A673 (cell line): ENCODE results near the gene SLN. TPM values are rescaled to one million over a fixed set of nuclear protein-coding genes. Genes with fewer than 3 reads are reported as not detected.

Source experiments
- BruUV-seq: library from RNA; stranded (reverse); fragments of 400-500 nt; replicated peaks from 2 replicates; lab custom pipeline; 2021; lab: Mats Ljungman, UMichigan
- CTCF ChIA-PET: fragments of 300-600 bp; sonication (Branson Sonifier 250); formaldehyde crosslinking; loops from one replicate; lab custom pipeline; 2022; ENCODE audit warnings: antibody characterized with exemption; lab: Charles Lee
- POLR2A ChIA-PET: fragments of 300-600 bp; sonication (Branson Sonifier 250); formaldehyde crosslinking; loops from one replicate; lab custom pipeline; 2022; ENCODE audit warnings: antibody characterized with exemption; ENCODE audit not compliant: low non-redundant PET; lab: Charles Lee
- DNase-seq: peaks from one replicate; pipeline ENCODE4 v3.0.0-alpha.2; 2015; ENCODE audit warnings: low spot score
- H3K27ac ChIP-seq: fragments of 200-600 bp; sonication (generic); 2 replicates; pipeline ENCODE4 v1.5.1; 2016; ENCODE audit warnings: mixed run types, low read depth, mild to moderate bottlenecking, mixed read lengths, antibody characterized with exemption, low read length; ENCODE audit not compliant: poor library complexity, severe bottlenecking
- H3K27me3 ChIP-seq: fragments of 200-600 bp; sonication (generic); replicated peaks from 2 replicates; pipeline ENCODE4 v1.6.1; 2017; ENCODE audit warnings: mixed run types, low read depth, mild to moderate bottlenecking, mixed read lengths, antibody characterized with exemption, low read length; ENCODE audit not compliant: insufficient read depth, poor library complexity
- H3K36me3 ChIP-seq: fragments of 200-600 bp; sonication (generic); 2 replicates; pipeline ENCODE4 v1.6.1; 2016; ENCODE audit warnings: mixed run types, mild to moderate bottlenecking, mixed read lengths, antibody characterized with exemption, low read length; ENCODE audit not compliant: insufficient read depth, poor library complexity, severe bottlenecking
- H3K4me1 ChIP-seq: fragments of 200-600 bp; sonication (generic); 2 replicates; pipeline ENCODE4 v1.6.1; 2017; ENCODE audit warnings: mixed run types, mild to moderate bottlenecking, mixed read lengths, antibody characterized with exemption, low read length; ENCODE audit not compliant: insufficient read depth, poor library complexity, severe bottlenecking
- H3K4me3 ChIP-seq: fragments of 200-600 bp; sonication (generic); 2 replicates; pipeline ENCODE4 v1.5.1; 2016; ENCODE audit warnings: low read depth, mixed run types, mild to moderate bottlenecking, mixed read lengths, low read length; ENCODE audit not compliant: poor library complexity, severe bottlenecking
- H3K9me3 ChIP-seq: fragments of 200-600 bp; sonication (generic); 2 replicates; pipeline ENCODE4 v1.6.1; 2016; ENCODE audit warnings: mixed run types, low read depth, mild to moderate bottlenecking, mixed read lengths, antibody characterized with exemption, low read length; ENCODE audit not compliant: poor library complexity, severe bottlenecking
- EZH2 ChIP-seq: fragments of 200-600 bp; sonication (generic); IDR thresholded peaks from 2 replicates; pipeline ENCODE4 v1.6.1; 2017; ENCODE audit warnings: borderline replicate concordance, low read depth, mild to moderate bottlenecking, mixed read lengths, antibody characterized with exemption, low read length; ENCODE audit not compliant: poor library complexity, severe bottlenecking
- intact Hi-C: fragments of 100-400 bp; cut with micrococcal nuclease; formaldehyde crosslinking; loops from one replicate; pipeline ENCODE4 v1.10.0; 2022; ENCODE audit not compliant: unreplicated experiment
- total RNA-seq: library from RNA; stranded (reverse); gene quantifications from 2 replicates; pipeline ENCODE4 v1.2.3, GENCODE V29; 2021
- TF ChIP-seq, protein P1 (sequence below): fragments of 300-800, 200-600 bp; sonication (generic); conservative IDR thresholded peaks from 2 replicates; pipeline ENCODE4 v1.5.1; 2017; ENCODE audit warnings: low read depth, mild to moderate bottlenecking, antibody characterized with exemption, low read length, moderate library complexity, mixed read lengths

The SLN gene
- total RNA-seq, 1 experiment from 2014 or later = 0.58 TPM

DNA sequence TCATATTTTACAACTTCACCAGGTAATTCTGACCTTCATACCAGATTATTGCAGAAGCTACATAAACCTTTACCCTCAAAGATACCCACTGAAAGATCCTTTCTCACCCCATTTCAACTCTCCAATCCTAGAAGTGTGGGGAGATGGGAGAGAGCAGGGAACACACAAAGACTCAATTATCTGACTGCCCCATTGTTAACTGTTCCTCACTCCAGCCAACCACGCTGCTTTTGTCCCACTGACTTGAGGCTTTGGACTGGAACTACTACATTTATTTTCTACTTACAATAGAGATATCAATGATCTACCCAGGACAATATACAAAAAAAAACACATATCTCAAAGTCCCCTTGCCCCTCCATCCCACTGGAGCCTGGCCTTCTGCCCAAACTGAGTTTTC, 44.7 kb upstream of the SLN start:
- no peaks in the 10 kb centered on the region for H3K36me3 ChIP-seq
- intact Hi-C loops = no loop called here
- BruUV-seq = no TSS peak
- H3K9me3 ChIP-seq = no peaks in the 10 kb centered on the region
- H3K27me3 ChIP-seq = no peaks in the 10 kb centered on the region
- TF ChIP-seq, protein P1, sequence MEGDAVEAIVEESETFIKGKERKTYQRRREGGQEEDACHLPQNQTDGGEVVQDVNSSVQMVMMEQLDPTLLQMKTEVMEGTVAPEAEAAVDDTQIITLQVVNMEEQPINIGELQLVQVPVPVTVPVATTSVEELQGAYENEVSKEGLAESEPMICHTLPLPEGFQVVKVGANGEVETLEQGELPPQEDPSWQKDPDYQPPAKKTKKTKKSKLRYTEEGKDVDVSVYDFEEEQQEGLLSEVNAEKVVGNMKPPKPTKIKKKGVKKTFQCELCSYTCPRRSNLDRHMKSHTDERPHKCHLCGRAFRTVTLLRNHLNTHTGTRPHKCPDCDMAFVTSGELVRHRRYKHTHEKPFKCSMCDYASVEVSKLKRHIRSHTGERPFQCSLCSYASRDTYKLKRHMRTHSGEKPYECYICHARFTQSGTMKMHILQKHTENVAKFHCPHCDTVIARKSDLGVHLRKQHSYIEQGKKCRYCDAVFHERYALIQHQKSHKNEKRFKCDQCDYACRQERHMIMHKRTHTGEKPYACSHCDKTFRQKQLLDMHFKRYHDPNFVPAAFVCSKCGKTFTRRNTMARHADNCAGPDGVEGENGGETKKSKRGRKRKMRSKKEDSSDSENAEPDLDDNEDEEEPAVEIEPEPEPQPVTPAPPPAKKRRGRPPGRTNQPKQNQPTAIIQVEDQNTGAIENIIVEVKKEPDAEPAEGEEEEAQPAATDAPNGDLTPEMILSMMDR = no peak
- TF ChIP-seq EZH2 = no peak
- no peak overlapping the region for H3K4me3 ChIP-seq
- no peaks in the 10 kb centered on the region for H3K4me1 ChIP-seq
- no peak overlapping the region for H3K27ac ChIP-seq
- DNase-seq = no peak
- CTCF ChIA-PET = interaction anchor here (0.6 kb wide), 1 partner anchor 38 kb away, joined by 5 read pairs; no protein-coding TSS in a partner anchor
- POLR2A ChIA-PET = no interaction called here

DNA sequence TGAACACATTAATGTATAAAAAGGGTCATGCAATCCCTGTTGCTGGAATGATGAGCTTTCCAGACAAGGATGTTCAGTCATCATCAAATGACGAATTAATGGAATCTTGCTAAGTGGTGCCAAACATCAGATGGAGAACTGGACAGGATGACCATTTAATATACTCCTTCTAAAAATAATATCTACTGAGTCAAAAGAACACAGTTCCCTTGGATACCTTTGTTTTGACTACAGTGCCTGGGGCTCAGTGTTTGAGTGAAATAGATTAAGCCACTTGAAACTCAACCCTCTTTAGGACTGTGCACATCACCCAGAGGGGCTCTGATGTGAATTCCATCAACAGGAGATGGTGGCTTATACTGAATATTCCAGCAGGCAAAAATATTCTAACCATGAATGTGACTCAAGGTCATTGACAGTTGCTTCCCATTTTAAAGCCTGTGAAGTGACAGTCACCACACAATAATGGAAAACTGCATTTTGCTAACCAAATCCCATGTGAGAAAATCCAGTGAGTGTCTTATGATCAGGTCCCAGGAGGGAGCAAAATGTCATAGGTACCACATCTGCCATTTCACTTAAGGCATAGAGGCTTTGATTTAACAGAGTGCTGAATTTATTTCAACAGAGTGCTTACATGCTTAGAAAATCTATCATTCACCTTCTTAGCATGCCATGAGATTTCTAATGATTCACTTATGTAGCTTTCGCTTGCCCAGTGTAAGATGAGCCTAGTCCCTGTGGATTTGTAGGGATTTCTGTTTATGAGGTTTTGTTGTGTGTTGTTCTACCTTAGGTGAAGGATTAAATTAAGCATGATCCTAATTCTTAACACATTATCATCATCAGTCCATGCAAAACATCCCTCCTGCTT, 41.3 kb upstream of the SLN start:
- no TSS peak for BruUV-seq
- no peaks in the 10 kb centered on the region for H3K36me3 ChIP-seq
- TF ChIP-seq EZH2 = no peak
- TF ChIP-seq, protein P1 = no peak
- ChIA-PET POLR2A (no interaction called here), CTCF (no interaction called here)
- H3K27me3 ChIP-seq = no peaks in the 10 kb centered on the region
- DNase-seq = no peak
- no peaks in the 10 kb centered on the region for H3K9me3 ChIP-seq
- intact Hi-C loops = no loop called here
- H3K27ac ChIP-seq = no peak overlapping the region
- no peaks in the 10 kb centered on the region for H3K4me1 ChIP-seq
- no peak overlapping the region for H3K4me3 ChIP-seq

DNA sequence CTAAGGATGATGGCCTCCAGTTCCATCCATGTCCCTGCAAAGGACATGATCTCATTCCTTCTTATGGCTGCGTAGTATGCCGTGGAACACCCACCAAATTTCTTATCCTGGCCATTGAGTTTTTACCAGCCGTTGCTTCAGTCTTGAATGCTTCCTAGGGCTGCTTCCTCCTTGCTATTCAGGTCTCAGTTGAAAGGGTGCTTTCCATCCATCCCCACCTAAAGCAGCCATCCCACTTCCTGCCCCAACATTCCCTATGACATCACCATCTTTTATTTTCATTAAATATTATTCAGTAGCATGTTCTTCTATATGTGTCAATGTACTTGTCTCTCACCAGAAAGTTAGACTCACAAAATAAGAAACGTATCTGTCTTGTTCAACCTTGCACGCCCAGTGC, 40.7 kb upstream of the SLN start:
- no peaks in the 10 kb centered on the region for H3K27me3 ChIP-seq
- no peak for TF ChIP-seq EZH2
- TF ChIP-seq, protein P1 = no peak
- intact Hi-C loops = no loop called here
- ChIA-PET POLR2A (no interaction called here), CTCF (no interaction called here)
- H3K9me3 ChIP-seq = no peaks in the 10 kb centered on the region
- H3K36me3 ChIP-seq = no peaks in the 10 kb centered on the region
- no peak for DNase-seq
- no peaks in the 10 kb centered on the region for H3K4me1 ChIP-seq
- no TSS peak for BruUV-seq
- H3K4me3 ChIP-seq = no peak overlapping the region
- no peak overlapping the region for H3K27ac ChIP-seq
